Activated CD4-positive, alpha-beta T cell treated with anti-CD3 and anti-CD28 coated beads for 48 hours (primary cell): ENCODE measurements around the gene CENPL.

Experiments used
- DNase-seq: peaks from one replicate; pipeline ENCODE4 v3.0.0-alpha.2; 2020

CENPL gene

GRCh38 chr1:173753830-173754229 is 70.9 kb downstream of the CENPL start:
- no peak for DNase-seq
